ENCODE measurements around the gene PBX3. TPM values are rescaled to one million over a fixed set of nuclear protein-coding genes. Genes with fewer than 3 reads are reported as not detected.

PBX3 gene
- total and polyA plus RNA-seq, 4 donors, result 7.3 to 18.9 (median 11.1) TPM

DNA sequence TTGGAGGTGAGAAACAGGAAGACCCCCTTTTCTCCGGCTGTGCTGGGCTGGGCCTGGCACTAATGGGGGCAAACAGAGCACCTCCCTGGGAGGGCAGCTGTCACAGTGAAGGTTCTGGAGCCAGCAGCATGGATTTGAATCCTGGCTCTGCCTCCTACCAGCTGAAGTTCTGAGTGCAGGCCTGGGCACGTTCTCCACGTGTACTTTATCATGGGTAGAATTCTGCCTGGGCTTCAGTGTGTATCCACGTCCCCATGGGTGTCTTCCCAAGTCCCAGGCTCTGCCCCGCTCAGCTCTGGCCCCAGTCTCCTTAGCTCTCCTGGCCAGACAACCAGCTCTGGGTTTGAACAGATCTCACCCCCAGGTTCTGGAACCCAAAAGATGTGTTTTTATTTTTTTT lies 223.2 kb downstream of the PBX3 start:
- H3K9me3 ChIP-seq (ENCODE audit: control insufficient read depth in 4 of 4, low read length in 3 of 4), result no peaks in the 10 kb centered on the region
- no peaks in the 10 kb centered on the region for H3K4me1 ChIP-seq (ENCODE audit: control insufficient read depth in 4 of 4, insufficient read depth in 4 of 4, low read length in 3 of 4)
- TF ChIP-seq GABPA (IDR thresholded peaks at IDR 0.05 in 1 of 2, conservative IDR thresholded peaks at IDR 0.05 in 1 of 2) (no peak), EGR1 (IDR thresholded peaks at IDR 0.05; ENCODE audit: low read depth in 2 of 2) (no peak), FOXA2 (IDR thresholded peaks at IDR 0.05) (no peak), HNF4G (IDR thresholded peaks at IDR 0.05) (no peak), SP1 (IDR thresholded peaks at IDR 0.05) (no peak)
- TF ChIP-seq, protein P1, sequence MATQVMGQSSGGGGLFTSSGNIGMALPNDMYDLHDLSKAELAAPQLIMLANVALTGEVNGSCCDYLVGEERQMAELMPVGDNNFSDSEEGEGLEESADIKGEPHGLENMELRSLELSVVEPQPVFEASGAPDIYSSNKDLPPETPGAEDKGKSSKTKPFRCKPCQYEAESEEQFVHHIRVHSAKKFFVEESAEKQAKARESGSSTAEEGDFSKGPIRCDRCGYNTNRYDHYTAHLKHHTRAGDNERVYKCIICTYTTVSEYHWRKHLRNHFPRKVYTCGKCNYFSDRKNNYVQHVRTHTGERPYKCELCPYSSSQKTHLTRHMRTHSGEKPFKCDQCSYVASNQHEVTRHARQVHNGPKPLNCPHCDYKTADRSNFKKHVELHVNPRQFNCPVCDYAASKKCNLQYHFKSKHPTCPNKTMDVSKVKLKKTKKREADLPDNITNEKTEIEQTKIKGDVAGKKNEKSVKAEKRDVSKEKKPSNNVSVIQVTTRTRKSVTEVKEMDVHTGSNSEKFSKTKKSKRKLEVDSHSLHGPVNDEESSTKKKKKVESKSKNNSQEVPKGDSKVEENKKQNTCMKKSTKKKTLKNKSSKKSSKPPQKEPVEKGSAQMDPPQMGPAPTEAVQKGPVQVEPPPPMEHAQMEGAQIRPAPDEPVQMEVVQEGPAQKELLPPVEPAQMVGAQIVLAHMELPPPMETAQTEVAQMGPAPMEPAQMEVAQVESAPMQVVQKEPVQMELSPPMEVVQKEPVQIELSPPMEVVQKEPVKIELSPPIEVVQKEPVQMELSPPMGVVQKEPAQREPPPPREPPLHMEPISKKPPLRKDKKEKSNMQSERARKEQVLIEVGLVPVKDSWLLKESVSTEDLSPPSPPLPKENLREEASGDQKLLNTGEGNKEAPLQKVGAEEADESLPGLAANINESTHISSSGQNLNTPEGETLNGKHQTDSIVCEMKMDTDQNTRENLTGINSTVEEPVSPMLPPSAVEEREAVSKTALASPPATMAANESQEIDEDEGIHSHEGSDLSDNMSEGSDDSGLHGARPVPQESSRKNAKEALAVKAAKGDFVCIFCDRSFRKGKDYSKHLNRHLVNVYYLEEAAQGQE (IDR thresholded peaks at IDR 0.05), result no peak
- H3K27me3 ChIP-seq (ENCODE audit: control insufficient read depth in 4 of 4, insufficient read depth in 4 of 4, low read length in 3 of 4), result no peaks in the 10 kb centered on the region
- H3K4me3 ChIP-seq (ENCODE audit: low read depth in 1 of 3, low read length in 3 of 3), result no peak overlapping the region
- no peak overlapping the region for H3K27ac ChIP-seq (ENCODE audit: low read depth in 1 of 2, low read length in 2 of 2)
- WGBS, result 92% methylated on average over 5 of the region's 5 CpGs
- H3K36me3 ChIP-seq (ENCODE audit: control insufficient read depth in 4 of 4, insufficient read depth in 3 of 4, low read depth in 1 of 4, low read length in 3 of 4), result peaks cover under 1 to 11% (median 3%) of the 10 kb centered on the region in 4 donors
- H3K9ac ChIP-seq (ENCODE audit: low read depth in 1 of 2, low read length in 2 of 2), result no peak overlapping the region
- no peak for DNase-seq (ENCODE audit: low spot score)

DNA sequence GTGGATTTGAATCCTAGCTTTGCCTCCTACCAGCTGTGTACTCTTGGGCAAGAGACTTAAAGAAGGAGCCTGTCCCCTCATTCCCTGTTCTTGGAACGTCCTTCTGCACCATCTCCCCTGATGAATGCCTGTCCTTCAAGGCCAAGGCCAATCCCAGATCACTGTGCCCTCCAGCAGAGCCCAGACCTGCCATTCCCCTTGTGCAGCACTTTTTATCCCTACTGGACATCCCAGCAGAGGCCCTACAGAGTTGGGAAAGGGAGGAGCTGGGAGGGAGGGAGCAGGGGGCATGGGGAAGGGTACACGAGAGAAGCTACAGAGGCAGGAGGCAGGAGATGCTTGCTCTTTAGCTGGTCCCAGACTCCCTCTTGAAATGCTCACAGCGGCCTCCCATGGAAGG lies 223.9 kb downstream of the PBX3 start:
- no peak overlapping the region for H3K27ac ChIP-seq (ENCODE audit: low read depth in 1 of 2, low read length in 2 of 2)
- H3K9me3 ChIP-seq (ENCODE audit: control insufficient read depth in 4 of 4, low read length in 3 of 4), result no peaks in the 10 kb centered on the region
- H3K4me3 ChIP-seq (ENCODE audit: low read depth in 1 of 3, low read length in 3 of 3), result no peak overlapping the region
- H3K27me3 ChIP-seq (ENCODE audit: control insufficient read depth in 4 of 4, insufficient read depth in 4 of 4, low read length in 3 of 4), result no peaks in the 10 kb centered on the region
- TF ChIP-seq RXRA (IDR thresholded peaks at IDR 0.05) (no peak), FOXA2 (IDR thresholded peaks at IDR 0.05) (no peak), SP1 (IDR thresholded peaks at IDR 0.05) (no peak), NR2F2 (IDR thresholded peaks at IDR 0.05) (no peak), HNF4G (IDR thresholded peaks at IDR 0.05) (no peak), EGR1 (IDR thresholded peaks at IDR 0.05; ENCODE audit: low read depth in 2 of 2) (no peak), RAD21 (IDR thresholded peaks at IDR 0.05) (no peak), FOXA1 (IDR thresholded peaks at IDR 0.05) (no peak), YY1 (IDR thresholded peaks at IDR 0.05) (no peak), JUND (IDR thresholded peaks at IDR 0.05) (no peak), HNF4A (conservative IDR thresholded peaks at IDR 0.05) (no peak), GABPA (IDR thresholded peaks at IDR 0.05 in 1 of 2, conservative IDR thresholded peaks at IDR 0.05 in 1 of 2) (no peak)
- TF ChIP-seq, protein P2, sequence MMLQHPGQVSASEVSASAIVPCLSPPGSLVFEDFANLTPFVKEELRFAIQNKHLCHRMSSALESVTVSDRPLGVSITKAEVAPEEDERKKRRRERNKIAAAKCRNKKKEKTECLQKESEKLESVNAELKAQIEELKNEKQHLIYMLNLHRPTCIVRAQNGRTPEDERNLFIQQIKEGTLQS (IDR thresholded peaks at IDR 0.05), result no peak
- TF ChIP-seq, protein P1 (IDR thresholded peaks at IDR 0.05), result no peak
- TF ChIP-seq, protein P3, sequence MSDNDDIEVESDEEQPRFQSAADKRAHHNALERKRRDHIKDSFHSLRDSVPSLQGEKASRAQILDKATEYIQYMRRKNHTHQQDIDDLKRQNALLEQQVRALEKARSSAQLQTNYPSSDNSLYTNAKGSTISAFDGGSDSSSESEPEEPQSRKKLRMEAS (IDR thresholded peaks at IDR 0.05), result no peak
- TF ChIP-seq, protein P4, sequence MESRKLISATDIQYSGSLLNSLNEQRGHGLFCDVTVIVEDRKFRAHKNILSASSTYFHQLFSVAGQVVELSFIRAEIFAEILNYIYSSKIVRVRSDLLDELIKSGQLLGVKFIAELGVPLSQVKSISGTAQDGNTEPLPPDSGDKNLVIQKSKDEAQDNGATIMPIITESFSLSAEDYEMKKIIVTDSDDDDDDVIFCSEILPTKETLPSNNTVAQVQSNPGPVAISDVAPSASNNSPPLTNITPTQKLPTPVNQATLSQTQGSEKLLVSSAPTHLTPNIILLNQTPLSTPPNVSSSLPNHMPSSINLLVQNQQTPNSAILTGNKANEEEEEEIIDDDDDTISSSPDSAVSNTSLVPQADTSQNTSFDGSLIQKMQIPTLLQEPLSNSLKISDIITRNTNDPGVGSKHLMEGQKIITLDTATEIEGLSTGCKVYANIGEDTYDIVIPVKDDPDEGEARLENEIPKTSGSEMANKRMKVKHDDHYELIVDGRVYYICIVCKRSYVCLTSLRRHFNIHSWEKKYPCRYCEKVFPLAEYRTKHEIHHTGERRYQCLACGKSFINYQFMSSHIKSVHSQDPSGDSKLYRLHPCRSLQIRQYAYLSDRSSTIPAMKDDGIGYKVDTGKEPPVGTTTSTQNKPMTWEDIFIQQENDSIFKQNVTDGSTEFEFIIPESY (IDR thresholded peaks at IDR 0.05), result no peak
- no peak for DNase-seq (ENCODE audit: low spot score)
- H3K9ac ChIP-seq (ENCODE audit: low read depth in 1 of 2, low read length in 2 of 2), result no peak overlapping the region
- no peaks in the 10 kb centered on the region for H3K4me1 ChIP-seq (ENCODE audit: control insufficient read depth in 4 of 4, insufficient read depth in 4 of 4, low read length in 3 of 4)
- 87% methylated on average over 3 of the region's 3 CpGs for WGBS
- H3K36me3 ChIP-seq (ENCODE audit: control insufficient read depth in 4 of 4, insufficient read depth in 3 of 4, low read depth in 1 of 4, low read length in 3 of 4), result peaks cover 0 to 4% (median 2%) of the 10 kb centered on the region in 4 donors
